GM19240 (cell line): ENCODE results near the gene PCDHA2.
"Not testable (repeated sequence)": the region's sequence is repeated elsewhere in the genome, so short reads cannot be mapped to it uniquely, and the experiment has no call there.

Experiments
- DNase-seq: peaks from one replicate; pipeline ENCODE4 v3.0.0; 2011; ENCODE audit warnings: low spot score; ENCODE audit not compliant: insufficient read length

Gene PCDHA2

DNA sequence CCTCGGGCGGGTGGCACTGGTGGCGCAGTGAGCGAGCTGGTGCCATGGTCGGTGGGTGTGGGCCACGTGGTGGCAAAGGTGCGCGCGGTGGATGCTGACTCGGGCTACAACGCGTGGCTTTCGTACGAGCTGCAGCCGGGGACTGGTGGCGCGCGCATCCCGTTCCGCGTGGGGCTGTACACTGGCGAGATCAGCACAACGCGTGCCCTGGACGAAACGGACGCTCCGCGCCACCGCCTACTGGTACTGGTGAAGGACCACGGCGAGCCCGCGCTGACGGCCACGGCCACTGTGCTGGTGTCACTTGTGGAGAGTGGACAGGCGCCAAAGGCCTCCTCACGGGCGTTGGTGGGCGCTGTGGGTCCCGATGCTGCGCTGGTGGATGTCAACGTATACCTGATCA lies 14.2 kb downstream of the PCDHA2 start:
- no peak for DNase-seq

DNA sequence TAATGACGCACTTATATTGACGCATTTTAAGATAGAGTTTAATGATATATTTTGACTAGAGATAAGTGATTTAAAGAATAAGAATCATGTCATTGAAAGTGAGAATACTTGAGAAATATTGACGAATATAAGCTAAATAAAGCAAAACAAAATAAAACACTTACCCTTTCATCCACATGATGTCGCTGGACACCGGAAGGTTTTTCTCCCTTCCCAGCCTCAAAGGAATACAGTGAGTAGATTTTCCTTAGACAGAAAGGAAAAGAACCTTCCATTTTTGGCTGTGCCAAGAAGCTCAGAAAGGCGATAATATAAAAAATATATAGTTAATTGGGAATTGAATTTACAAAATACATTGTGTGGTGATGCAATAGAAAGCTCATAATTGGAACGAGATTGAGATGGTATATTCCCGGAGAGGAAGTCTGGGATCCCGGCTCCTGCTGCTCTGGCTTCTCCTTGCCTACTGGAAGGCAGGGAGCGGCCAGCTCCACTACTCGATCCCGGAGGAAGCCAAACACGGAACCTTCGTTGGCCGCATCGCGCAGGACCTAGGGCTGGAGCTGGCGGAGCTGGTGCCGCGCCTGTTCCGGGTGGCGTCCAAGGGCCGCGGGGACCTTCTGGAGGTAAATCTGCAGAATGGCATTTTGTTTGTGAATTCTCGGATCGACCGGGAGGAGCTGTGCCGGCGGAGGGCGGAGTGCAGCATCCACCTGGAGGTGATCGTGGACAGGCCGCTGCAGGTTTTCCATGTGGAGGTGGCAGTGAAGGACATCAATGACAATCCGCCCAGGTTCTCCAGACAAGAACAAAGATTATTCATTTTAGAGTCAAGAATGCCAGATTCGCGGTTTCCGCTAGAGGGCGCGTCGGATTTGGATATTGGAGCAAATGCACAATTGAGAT lies 27.0 kb downstream of the PCDHA2 start, which contains the start of gene PCDHA5:
Gene PCDHA5, plus strand, starts transcription at position 239 of the 906 bp plus-strand sequence.
- DNase-seq = no peak

DNA sequence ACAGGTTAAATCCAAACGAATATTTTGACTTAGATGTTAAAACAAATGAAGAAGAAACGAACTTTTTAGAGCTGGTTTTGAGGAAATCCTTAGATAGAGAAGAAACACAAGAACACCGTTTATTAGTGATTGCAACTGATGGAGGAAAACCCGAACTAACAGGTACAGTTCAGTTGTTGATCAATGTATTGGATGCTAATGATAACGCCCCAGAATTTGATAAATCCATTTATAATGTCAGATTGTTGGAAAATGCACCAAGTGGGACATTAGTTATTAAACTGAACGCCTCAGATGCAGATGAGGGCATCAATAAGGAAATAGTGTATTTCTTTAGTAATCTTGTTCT lies 27.6 kb downstream of the PCDHA2 start:
- DNase-seq = no peak

DNA sequence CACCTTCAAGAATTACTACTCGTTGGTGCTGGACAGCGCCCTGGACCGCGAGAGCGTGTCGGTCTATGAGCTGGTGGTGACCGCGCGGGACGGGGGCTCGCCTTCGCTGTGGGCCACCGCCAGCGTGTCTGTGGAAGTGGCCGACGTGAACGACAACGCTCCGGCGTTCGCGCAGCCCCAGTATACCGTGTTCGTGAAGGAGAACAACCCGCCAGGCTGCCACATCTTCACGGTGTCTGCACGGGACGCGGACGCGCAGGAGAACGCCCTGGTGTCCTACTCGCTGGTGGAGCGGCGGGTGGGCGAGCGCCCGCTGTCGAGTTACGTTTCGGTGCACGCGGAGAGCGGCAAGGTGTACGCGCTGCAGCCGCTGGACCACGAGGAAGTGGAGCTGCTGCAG lies 28.3 kb downstream of the PCDHA2 start:
- not testable (repeated sequence) for DNase-seq

DNA sequence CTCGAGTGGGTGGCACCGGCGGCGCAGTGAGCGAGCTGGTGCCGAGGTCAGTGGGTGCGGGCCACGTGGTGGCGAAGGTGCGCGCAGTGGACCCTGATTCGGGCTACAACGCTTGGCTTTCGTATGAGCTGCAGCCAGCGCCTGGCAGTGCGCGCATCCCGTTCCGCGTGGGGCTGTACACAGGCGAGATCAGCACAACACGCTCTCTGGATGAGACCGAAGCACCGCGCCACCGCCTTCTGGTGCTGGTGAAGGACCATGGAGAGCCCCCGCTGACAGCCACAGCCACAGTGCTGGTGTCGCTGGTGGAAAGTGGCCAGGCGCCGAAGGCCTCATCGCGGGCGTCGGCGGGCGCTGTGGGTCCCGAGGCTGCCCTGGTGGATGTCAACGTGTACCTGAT lies 28.8 kb downstream of the PCDHA2 start:
- DNase-seq = no peak

DNA sequence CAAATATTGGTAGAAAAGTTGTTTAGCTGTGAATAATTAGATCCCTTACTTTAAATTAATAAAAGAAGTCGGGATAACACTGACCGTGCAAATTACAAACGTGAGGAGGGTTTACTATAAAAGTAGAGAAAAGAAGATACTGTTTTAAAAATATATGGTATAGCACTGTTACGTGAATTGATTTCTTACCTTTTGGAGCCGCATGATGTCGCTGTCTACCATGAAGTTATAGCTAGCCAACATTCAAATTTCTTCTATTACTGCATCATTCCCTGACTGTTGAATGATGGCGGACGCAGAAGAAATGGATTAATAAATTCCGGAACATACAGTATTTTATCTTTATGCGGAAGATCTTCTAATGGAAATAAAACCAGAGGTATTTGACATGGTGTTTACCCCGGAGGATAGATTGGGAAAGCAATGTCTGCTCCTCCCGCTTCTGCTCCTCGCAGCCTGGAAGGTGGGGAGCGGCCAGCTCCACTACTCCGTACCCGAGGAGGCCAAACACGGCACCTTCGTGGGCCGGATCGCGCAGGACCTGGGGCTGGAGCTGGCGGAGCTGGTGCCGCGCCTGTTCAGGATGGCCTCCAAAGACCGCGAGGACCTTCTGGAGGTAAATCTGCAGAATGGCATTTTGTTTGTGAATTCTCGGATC lies 33.2 kb downstream of the PCDHA2 start, which contains the start of gene PCDHA6:
Gene PCDHA6, plus strand, starts transcription at position 257 of the 658 bp plus-strand sequence. Its CDS starts 132 bp downstream, at position 389.
- DNase-seq = no peak

DNA sequence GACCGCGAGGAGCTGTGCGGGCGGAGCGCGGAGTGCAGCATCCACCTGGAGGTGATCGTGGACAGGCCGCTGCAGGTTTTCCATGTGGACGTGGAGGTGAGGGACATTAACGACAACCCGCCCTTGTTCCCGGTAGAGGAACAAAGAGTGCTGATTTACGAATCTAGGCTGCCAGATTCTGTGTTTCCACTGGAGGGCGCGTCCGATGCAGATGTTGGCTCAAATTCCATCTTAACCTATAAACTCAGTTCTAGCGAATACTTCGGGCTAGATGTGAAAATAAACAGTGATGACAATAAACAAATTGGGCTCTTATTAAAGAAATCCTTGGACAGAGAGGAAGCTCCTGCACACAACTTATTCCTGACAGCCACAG lies 33.7 kb downstream of the PCDHA2 start:
- DNase-seq = no peak

DNA sequence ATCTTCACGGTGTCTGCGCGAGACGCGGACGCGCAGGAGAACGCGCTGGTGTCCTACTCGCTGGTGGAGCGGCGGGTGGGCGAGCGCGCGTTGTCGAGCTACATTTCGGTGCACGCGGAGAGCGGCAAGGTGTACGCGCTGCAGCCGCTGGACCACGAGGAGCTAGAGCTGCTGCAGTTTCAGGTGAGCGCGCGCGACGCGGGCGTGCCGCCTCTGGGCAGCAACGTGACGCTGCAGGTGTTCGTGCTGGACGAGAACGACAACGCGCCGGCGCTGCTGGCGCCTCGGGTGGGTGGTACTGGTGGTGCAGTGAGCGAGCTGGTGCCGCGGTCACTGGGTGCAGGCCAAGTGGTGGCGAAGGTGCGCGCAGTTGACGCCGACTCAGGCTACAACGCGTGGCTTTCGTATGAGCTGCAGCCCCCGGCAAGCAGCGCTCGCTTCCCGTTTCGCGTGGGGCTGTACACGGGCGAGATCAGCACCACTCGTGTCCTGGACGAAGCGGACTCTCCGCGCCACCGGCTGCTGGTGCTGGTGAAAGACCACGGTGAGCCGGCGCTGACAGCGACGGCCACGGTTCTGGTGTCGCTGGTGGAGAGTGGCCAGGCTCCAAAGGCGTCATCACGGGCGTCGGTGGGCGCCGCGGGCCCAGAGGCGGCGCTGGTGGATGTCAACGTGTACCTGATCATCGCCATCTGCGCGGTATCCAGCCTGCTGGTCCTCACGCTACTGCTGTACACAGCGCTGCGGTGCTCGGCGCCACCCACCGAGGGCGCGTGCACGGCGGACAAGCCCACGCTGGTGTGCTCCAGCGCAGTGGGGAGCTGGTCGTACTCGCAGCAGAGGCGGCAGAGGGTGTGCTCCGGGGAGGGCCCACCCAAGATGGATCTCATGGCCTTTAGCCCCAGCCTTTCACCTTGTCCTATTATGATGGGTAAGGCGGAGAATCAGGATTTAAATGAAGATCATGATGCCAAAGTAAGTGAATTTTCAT lies 35.2 kb downstream of the PCDHA2 start:
- DNase-seq = not testable (repeated sequence)

DNA sequence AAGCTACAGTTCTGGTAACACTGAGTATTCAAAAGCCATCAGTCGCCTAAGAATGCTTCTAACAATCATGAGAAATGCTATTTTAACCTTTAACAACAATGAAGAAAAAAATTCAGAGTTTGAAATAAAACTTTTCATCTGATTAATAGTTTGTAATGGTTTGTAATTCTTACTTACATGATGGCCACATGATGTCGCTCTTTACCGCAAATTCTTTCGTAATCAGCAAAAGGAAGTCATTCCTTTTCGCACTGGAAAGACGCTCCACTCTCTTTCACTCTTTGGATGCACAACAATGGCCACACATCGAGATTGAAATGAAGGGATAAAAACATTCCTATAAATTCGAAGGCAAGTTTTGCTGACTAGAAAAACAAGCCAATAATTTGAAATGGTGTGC lies 39.3 kb downstream of the PCDHA2 start, which contains the start of gene PCDHA7:
Gene PCDHA7, plus strand, starts transcription at position 277 of the 400 bp plus-strand sequence. Its CDS starts 115 bp downstream, at position 392.
- DNase-seq = no peak

DNA sequence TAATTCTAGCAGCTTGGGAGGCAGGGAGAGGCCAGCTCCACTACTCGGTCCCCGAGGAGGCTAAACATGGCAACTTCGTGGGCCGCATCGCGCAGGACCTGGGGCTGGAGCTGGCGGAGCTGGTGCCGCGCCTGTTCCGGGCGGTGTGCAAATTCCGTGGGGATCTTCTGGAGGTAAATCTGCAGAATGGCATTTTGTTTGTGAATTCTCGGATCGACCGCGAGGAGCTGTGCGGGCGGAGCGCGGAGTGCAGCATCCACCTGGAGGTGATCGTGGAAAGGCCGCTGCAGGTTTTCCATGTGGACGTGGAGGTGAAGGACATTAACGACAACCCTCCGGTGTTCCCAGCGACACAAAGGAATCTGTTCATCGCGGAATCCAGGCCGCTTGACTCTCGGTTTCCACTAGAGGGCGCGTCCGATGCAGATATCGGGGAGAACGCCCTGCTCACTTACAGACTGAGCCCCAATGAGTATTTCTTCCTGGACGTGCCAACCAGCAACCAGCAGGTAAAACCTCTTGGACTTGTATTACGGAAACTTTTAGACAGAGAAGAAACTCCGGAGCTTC lies 39.9 kb downstream of the PCDHA2 start:
- DNase-seq = not testable (repeated sequence)

DNA sequence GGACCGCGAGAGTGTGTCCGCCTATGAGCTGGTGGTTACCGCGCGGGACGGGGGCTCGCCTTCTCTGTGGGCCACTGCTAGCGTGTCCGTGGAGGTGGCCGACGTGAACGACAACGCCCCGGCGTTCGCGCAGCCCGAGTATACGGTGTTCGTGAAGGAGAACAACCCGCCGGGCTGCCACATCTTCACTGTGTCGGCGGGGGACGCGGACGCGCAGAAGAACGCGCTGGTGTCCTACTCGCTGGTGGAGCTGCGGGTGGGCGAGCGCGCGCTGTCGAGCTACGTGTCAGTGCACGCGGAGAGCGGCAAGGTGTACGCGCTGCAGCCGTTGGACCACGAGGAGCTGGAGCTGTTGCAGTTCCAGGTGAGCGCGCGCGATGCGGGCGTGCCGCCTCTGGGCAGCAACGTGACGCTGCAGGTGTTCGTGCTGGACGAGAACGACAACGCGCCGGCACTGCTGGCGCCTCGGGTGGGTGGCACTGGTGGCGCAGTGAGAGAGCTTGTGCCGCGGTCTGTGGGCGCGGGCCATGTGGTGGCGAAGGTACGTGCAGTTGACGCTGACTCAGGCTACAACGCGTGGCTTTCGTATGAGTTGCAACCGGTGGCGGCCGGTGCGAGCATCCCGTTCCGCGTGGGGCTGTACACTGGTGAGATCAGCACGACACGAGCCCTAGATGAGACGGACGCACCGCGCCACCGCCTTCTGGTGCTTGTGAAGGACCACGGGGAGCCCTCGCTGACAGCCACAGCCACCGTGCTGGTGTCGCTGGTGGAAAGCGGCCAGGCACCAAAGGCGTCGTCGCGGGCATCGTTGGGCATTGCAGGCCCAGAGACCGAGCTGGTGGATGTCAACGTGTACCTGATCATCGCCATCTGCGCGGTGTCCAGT lies 41.2 kb downstream of the PCDHA2 start:
- DNase-seq = no peak

DNA sequence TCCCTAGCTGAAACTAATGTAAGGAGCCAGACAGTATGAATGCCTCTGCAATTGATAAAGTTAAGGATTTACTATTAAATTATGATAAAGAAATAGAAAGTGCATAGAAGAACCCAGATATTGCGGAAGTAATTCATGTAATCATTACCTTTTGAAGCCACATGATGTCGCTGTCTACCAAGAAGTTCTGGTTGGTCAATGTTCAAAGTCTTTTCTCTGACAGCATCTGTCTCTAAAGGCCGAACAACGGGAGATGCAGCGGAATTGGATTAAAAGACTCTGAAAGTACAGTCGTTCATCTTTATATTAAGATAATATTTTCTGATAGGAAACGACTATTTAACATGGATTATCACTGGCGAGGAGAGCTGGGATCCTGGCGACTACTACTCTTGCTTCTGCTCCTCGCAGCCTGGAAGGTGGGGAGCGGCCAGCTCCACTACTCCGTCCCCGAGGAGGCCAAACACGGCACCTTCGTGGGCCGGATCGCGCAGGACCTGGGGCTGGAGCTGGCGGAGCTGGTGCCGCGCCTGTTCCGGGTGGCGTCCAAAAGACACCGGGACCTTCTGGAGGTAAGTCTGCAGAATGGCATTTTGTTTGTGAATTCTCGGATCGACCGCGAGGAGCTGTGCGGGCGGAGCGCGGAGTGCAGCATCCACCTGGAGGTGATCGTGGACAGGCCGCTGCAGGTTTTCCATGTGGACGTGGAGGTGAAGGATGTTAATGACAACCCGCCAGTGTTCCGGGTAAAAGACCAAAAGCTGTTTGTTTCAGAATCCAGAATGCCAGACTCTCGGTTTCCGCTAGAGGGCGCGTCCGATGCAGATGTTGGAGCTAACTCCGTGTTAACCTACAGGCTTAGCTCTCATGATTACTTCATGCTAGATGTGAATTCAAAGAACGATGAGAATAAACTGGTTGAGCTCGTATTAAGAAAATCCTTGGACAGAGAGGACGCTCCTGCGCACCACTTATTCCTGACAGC lies 46.6 kb downstream of the PCDHA2 start, which contains the start of gene PCDHA8:
Gene PCDHA8, plus strand, starts transcription at position 210 of the 985 bp plus-strand sequence. Its CDS starts 135 bp downstream, at position 345.
- DNase-seq = no peak

DNA sequence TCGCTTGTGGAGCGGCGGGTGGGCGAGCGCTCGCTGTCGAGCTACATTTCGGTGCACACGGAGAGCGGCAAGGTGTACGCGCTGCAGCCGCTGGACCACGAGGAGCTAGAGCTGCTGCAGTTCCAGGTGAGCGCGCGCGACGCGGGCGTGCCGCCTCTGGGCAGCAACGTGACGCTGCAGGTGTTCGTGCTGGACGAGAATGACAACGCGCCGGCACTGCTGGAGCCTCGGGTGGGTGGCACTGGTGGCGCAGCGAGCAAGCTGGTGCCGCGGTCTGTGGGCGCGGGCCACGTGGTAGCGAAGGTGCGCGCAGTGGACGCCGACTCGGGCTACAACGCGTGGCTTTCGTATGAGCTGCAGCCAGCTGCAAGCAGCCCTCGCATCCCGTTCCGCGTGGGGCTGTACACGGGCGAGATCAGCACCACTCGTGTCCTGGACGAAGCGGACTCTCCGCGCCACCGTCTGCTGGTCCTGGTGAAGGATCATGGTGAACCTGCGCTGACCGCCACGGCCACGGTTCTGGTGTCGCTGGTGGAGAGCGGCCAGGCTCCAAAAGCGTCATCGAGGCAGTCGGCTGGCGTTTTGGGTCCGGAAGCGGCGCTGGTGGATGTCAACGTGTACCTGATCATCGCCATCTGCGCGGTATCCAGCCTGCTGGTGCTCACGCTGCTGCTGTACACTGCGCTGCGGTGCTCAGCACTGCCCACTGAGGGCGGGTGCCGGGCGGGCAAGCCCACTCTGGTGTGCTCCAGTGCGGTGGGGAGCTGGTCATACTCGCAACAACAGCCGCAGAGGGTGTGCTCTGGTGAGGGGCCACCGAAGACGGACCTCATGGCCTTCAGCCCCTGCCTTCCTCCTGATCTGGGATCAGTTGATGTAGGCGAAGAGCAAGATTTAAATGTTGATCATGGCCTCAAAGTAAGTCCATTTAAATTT lies 48.4 kb downstream of the PCDHA2 start:
- DNase-seq = no peak
